Left forelimb (tissue), 1 donor: ENCODE data around the gene C5orf24.
A peak's percentile ranks its signal among the peaks of the same experiment; 100 is the strongest.
"Not testable (repeated sequence)": the region's sequence is repeated elsewhere in the genome, so short reads cannot be mapped to it uniquely, and the experiment has no call there.

ENCODE experiments used
- DNase-seq: peaks from one replicate; pipeline ENCODE4 v3.0.0-alpha.2; 2018; ENCODE audit warnings: low spot score

C5orf24 gene

GRCh38 chr5:134845852-134846640 lies at the start of gene C5orf24:
Gene C5orf24, plus strand, starts transcription at chr5:134845968. Its CDS starts 8,933 bp downstream, at chr5:134854901.
- peak; percentile 97 for DNase-seq

GRCh38 chr5:134798468-134798867 lies 47.3 kb upstream of the C5orf24 start:
- DNase-seq = no peak

GRCh38 chr5:134803821-134804220 lies 41.9 kb upstream of the C5orf24 start:
- DNase-seq = no peak

- no peak for DNase-seq
These were observed 32.4 kb upstream of the C5orf24 start for GRCh38 chr5:134813407-134813806.

GRCh38 chr5:134813827-134814226 lies 31.9 kb upstream of the C5orf24 start:
- no peak for DNase-seq

- DNase-seq = no peak
These were observed 28.8 kb upstream of the C5orf24 start for GRCh38 chr5:134817006-134817405.

- no peak for DNase-seq
These were observed 27.0 kb upstream of the C5orf24 start for GRCh38 chr5:134818776-134819175.

GRCh38 chr5:134819407-134819963 lies 26.3 kb upstream of the C5orf24 start:
- no peak for DNase-seq

GRCh38 chr5:134821841-134822240 lies 23.9 kb upstream of the C5orf24 start:
- DNase-seq = no peak

- DNase-seq = no peak
These were observed 21.1 kb upstream of the C5orf24 start for GRCh38 chr5:134824681-134825080.

- no peak for DNase-seq
These were observed 20.6 kb upstream of the C5orf24 start for GRCh38 chr5:134825212-134825611.

GRCh38 chr5:134833340-134834032 lies 12.3 kb upstream of the C5orf24 start:
- no peak for DNase-seq

GRCh38 chr5:134835623-134836022 lies 10.1 kb upstream of the C5orf24 start:
- DNase-seq = no peak

GRCh38 chr5:134837530-134838181 lies 8.1 kb upstream of the C5orf24 start:
- DNase-seq = no peak

- not testable (repeated sequence) for DNase-seq
These were observed 7.4 kb upstream of the C5orf24 start for GRCh38 chr5:134838361-134838760.

GRCh38 chr5:134840811-134841210 lies 5.0 kb upstream of the C5orf24 start:
- DNase-seq = no peak

- DNase-seq = no peak
These were observed 1.5 kb upstream of the C5orf24 start for GRCh38 chr5:134844252-134844651.

- no peak for DNase-seq
These were observed 375 bp upstream of the C5orf24 start for GRCh38 chr5:134845335-134845851.

GRCh38 chr5:134846641-134846960 lies 833 bp downstream of the C5orf24 start:
- no peak for DNase-seq

- not testable (repeated sequence) for DNase-seq
These were observed 3.7 kb downstream of the C5orf24 start for GRCh38 chr5:134849434-134849933.

GRCh38 chr5:134851307-134851923 lies 5.6 kb downstream of the C5orf24 start:
- DNase-seq = no peak

GRCh38 chr5:134856465-134856864 lies 10.7 kb downstream of the C5orf24 start:
- DNase-seq = not testable (repeated sequence)
